Measurements from ENCODE around the gene BANF2. TPM values are rescaled to one million over a fixed set of nuclear protein-coding genes. Genes with fewer than 3 reads are reported as not detected.

BANF2 gene
- total and polyA plus RNA-seq, 3 donors from 2014 or later, result 29.5 to 133 (median 60.2) TPM

DNA sequence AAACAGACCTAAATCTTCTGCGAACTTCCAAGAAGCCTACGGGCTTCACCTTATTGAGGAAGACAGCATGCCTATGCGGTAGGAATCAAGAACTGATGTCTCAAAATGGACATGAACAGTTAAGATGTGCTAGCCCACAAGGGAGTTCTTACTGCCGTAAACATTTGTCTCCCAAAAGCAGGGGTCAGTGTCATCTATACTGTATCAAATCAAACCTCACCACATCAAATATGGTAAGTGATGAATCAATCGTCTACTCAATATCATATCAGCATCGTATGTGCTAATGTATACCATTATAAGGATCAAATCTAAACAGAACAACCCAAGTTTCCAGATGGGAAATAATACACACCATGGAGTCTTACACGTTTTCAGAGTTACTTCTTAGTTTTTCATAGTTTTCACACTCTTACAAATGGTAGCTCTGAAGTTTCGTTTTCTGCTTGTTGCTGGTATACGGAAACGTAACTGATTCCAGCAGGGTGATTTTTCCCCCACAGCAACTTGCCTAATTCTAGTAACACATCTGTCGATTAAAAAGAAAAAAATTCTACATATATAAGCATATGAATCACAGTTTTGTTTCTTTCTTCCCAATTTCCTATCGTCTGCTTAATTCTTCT, 30.3 kb upstream of the BANF2 start:
- WGBS, 2 donors, result 92 to 95% methylated on average over 12 of the region's 12 CpGs
- intact Hi-C loops (cut with DNase I; ENCODE audit: low total_unique reads), result no loop called here

DNA sequence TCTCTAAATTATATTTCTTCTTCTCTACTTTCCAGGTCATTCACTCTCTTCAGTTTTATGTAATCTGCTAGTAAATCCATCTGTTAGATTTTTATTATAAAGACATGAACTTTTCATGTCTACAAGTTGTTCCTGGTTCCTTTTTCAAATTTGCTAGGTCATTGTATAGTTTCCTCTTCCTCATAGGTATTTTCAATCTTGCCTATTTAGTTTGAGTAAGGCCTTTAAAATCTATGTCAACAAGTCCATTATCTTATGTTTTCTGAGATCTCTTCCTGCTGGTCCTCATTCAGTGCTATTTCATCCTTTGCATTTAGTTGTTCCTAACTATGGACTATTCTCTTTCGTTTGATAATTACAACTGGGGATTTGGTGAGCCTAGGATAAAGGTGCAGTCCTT, 28.8 kb upstream of the BANF2 start:
- intact Hi-C loops (cut with DNase I; ENCODE audit: low total_unique reads), result no loop called here
- no peak overlapping the region for H3K27ac ChIP-seq

More for the DNA sequence above, 30.3 kb upstream of the BANF2 start:
- Histone ChIP-seq H3K9me3 (no peaks in the 10 kb centered on the region), H3K27ac (no peak overlapping the region), H3K4me3 (no peak overlapping the region), H3K4me1 (no peaks in the 10 kb centered on the region), H3K27me3 (no peaks in the 10 kb centered on the region), H3K36me3 (ENCODE audit: low read depth, missing control alignments) (no peaks in the 10 kb centered on the region)
- DNase-seq, result no peak
- no peak for TF ChIP-seq POLR2A (IDR thresholded peaks at IDR 0.05)
- TF ChIP-seq, protein P1, sequence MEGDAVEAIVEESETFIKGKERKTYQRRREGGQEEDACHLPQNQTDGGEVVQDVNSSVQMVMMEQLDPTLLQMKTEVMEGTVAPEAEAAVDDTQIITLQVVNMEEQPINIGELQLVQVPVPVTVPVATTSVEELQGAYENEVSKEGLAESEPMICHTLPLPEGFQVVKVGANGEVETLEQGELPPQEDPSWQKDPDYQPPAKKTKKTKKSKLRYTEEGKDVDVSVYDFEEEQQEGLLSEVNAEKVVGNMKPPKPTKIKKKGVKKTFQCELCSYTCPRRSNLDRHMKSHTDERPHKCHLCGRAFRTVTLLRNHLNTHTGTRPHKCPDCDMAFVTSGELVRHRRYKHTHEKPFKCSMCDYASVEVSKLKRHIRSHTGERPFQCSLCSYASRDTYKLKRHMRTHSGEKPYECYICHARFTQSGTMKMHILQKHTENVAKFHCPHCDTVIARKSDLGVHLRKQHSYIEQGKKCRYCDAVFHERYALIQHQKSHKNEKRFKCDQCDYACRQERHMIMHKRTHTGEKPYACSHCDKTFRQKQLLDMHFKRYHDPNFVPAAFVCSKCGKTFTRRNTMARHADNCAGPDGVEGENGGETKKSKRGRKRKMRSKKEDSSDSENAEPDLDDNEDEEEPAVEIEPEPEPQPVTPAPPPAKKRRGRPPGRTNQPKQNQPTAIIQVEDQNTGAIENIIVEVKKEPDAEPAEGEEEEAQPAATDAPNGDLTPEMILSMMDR (IDR thresholded peaks at IDR 0.05), result no peak

DNA sequence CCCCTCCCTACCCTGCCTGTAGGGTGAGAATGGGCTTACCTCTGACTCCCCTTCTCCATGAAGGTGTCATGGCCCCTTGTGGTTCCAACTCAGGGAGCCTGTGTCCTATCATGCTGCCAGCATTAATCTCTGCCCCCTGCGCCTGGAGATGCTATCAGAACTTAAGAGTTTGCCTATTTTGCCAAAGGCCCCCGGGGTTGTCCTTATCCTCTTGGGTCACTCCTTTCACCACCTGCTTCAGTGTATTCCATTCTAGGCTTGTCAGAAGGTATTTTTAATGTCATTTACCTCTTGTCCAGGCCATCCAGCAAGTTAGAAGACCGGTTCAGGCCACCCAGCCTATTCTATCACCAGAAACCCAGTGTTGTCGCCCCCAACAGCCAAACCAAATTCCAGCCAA, 28.2 kb upstream of the BANF2 start:
- H3K4me1 ChIP-seq, result no peaks in the 10 kb centered on the region
- DNase-seq, result no peak
- no peaks in the 10 kb centered on the region for H3K27me3 ChIP-seq
- no peak overlapping the region for H3K27ac ChIP-seq
- 66 to 80% methylated on average over 4 of the region's 4 CpGs for WGBS, 2 donors
- intact Hi-C loops (cut with DNase I; ENCODE audit: low total_unique reads), result no loop called here
- no peaks in the 10 kb centered on the region for H3K9me3 ChIP-seq
- H3K4me3 ChIP-seq, result no peak overlapping the region
- TF ChIP-seq POLR2A (IDR thresholded peaks at IDR 0.05), result no peak
- TF ChIP-seq, protein P1 (IDR thresholded peaks at IDR 0.05), result no peak
- no peaks in the 10 kb centered on the region for H3K36me3 ChIP-seq (ENCODE audit: low read depth, missing control alignments)

More for the DNA sequence above, 28.8 kb upstream of the BANF2 start:
- Histone ChIP-seq H3K9me3 (no peaks in the 10 kb centered on the region), H3K27me3 (no peaks in the 10 kb centered on the region), H3K36me3 (ENCODE audit: low read depth, missing control alignments) (no peaks in the 10 kb centered on the region), H3K4me1 (no peaks in the 10 kb centered on the region), H3K4me3 (no peak overlapping the region)
- WGBS, 2 donors, result 88 to 90% methylated on average over 1 of the region's 1 CpG
- no peak for DNase-seq
- TF ChIP-seq, protein P1 (IDR thresholded peaks at IDR 0.05), result no peak
- TF ChIP-seq POLR2A (IDR thresholded peaks at IDR 0.05), result no peak

DNA sequence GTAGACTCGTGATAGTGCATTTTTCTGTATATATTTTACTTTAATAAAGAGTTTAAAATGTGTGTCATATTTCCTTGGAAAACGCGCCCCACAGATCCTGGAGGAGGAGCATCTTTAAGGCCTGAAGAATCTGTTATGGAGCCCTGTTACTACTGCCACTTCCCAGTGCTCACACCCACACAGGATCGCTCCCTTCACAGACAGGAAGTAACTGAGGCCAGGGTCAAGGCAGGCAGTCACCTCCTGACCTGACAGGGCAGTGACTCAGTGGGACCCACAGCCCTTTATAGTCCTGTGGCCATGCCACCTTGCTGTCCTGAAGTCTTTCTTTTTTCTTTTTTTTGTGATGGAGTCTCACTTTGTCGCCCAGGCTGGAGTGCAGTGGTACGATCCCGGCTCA, 26.7 kb upstream of the BANF2 start:
- intact Hi-C loops (cut with DNase I; ENCODE audit: low total_unique reads), result no loop called here
- WGBS, 2 donors, result 92 to 94% methylated on average over 7 of the region's 7 CpGs
- Histone ChIP-seq H3K4me1 (no peaks in the 10 kb centered on the region), H3K9me3 (no peaks in the 10 kb centered on the region), H3K27me3 (no peaks in the 10 kb centered on the region), H3K27ac (no peak overlapping the region), H3K4me3 (no peak overlapping the region), H3K36me3 (ENCODE audit: low read depth, missing control alignments) (no peaks in the 10 kb centered on the region)
- TF ChIP-seq, protein P1 (IDR thresholded peaks at IDR 0.05), result no peak
- TF ChIP-seq POLR2A (IDR thresholded peaks at IDR 0.05), result no peak
- DNase-seq, result no peak

Measured in testis (tissue), 3 donors.